GM18526 (cell line): ENCODE data around the gene VCP.

Experiments
- POLR2A ChIP-seq: IDR thresholded peaks from 3 replicates; pipeline ENCODE4 v1.6.1; 2011; ENCODE audit not compliant: insufficient read length; ENCODE audit errors: extremely low read depth

Gene VCP

GRCh38 chr9:35054185-35054835 lies 18.1 kb downstream of the VCP start:
- TF ChIP-seq POLR2A: no peak

GRCh38 chr9:35051069-35051967 lies 21.1 kb downstream of the VCP start:
- TF ChIP-seq POLR2A: no peak

- no peak for TF ChIP-seq POLR2A
Measured at GRCh38 chr9:35048511-35048910, 23.9 kb downstream of the VCP start.

- no peak for TF ChIP-seq POLR2A
Measured at GRCh38 chr9:35044071-35044470, 28.4 kb downstream of the VCP start.

- no peak for TF ChIP-seq POLR2A
Measured at GRCh38 chr9:35042891-35043545, 29.4 kb downstream of the VCP start.

GRCh38 chr9:35042081-35042604 lies 30.3 kb downstream of the VCP start:
- no peak for TF ChIP-seq POLR2A

GRCh38 chr9:35035851-35036701 lies 36.3 kb downstream of the VCP start:
- TF ChIP-seq POLR2A: no peak

- no peak for TF ChIP-seq POLR2A
Measured at GRCh38 chr9:35033101-35033500, 39.3 kb downstream of the VCP start.

GRCh38 chr9:35029852-35030251 lies 42.6 kb downstream of the VCP start:
- TF ChIP-seq POLR2A: no peak

GRCh38 chr9:35029241-35029640 lies 43.2 kb downstream of the VCP start:
- TF ChIP-seq POLR2A: no peak

- TF ChIP-seq POLR2A: no peak
Measured at GRCh38 chr9:35028341-35028740, 44.1 kb downstream of the VCP start.

- no peak for TF ChIP-seq POLR2A
Measured at GRCh38 chr9:35027860-35028259, 44.6 kb downstream of the VCP start.

- no peak for TF ChIP-seq POLR2A
Measured at GRCh38 chr9:35027374-35027773, 45.1 kb downstream of the VCP start.

- TF ChIP-seq POLR2A: no peak
Measured at GRCh38 chr9:35026671-35027070, 45.8 kb downstream of the VCP start.

GRCh38 chr9:35014517-35014916 lies 57.9 kb downstream of the VCP start:
- no peak for TF ChIP-seq POLR2A
